HG03060 (cell line): ENCODE measurements around the gene PHLDB1.

Source experiments
- ATAC-seq: cut with Tn5 transposase; IDR thresholded peaks from one replicate; pipeline ENCODE4 v1.9.1; 2021; ENCODE audit warnings: low read depth, moderate number of reproducible peaks; ENCODE audit not compliant: unreplicated experiment

PHLDB1 gene

GRCh38 chr11:118657238-118657637, 49.8 kb downstream of the PHLDB1 start:
- ATAC-seq: no peak

- no peak for ATAC-seq
These were observed 50.5 kb downstream of the PHLDB1 start for GRCh38 chr11:118657709-118658428.

GRCh38 chr11:118658429-118659313, 51.3 kb downstream of the PHLDB1 start:
- ATAC-seq: no peak

GRCh38 chr11:118659314-118659952, 52.0 kb downstream of the PHLDB1 start:
- ATAC-seq: no peak

- no peak for ATAC-seq
These were observed 52.7 kb downstream of the PHLDB1 start for GRCh38 chr11:118659953-118660680.

- no peak for ATAC-seq
These were observed 53.4 kb downstream of the PHLDB1 start for GRCh38 chr11:118660681-118661424.

GRCh38 chr11:118661425-118662301, 54.2 kb downstream of the PHLDB1 start:
- ATAC-seq: no peak

GRCh38 chr11:118662401-118663271, 55.2 kb downstream of the PHLDB1 start:
- no peak for ATAC-seq

- no peak for ATAC-seq
These were observed 56.0 kb downstream of the PHLDB1 start for GRCh38 chr11:118663381-118663780.

GRCh38 chr11:118663902-118664301, 56.5 kb downstream of the PHLDB1 start:
- no peak for ATAC-seq

- ATAC-seq: no peak
These were observed 59.0 kb downstream of the PHLDB1 start for GRCh38 chr11:118666371-118666770.

GRCh38 chr11:118670063-118670462, 62.6 kb downstream of the PHLDB1 start:
- ATAC-seq: no peak

GRCh38 chr11:118671254-118671653, 63.8 kb downstream of the PHLDB1 start:
- ATAC-seq: no peak

- ATAC-seq: no peak
These were observed 65.4 kb downstream of the PHLDB1 start for GRCh38 chr11:118672846-118673245.

GRCh38 chr11:118673361-118674081, 66.1 kb downstream of the PHLDB1 start:
- no peak for ATAC-seq

GRCh38 chr11:118674082-118674435, 66.6 kb downstream of the PHLDB1 start:
- no peak for ATAC-seq

GRCh38 chr11:118677977-118678376, 70.6 kb downstream of the PHLDB1 start:
- ATAC-seq: no peak
